ENCODE results near the gene EGF. TPM values are rescaled to one million over a fixed set of nuclear protein-coding genes. Genes with fewer than 3 reads are reported as not detected.

Gene EGF
- total RNA-seq, 2 experiments from 2014 or later = not detected

DNA sequence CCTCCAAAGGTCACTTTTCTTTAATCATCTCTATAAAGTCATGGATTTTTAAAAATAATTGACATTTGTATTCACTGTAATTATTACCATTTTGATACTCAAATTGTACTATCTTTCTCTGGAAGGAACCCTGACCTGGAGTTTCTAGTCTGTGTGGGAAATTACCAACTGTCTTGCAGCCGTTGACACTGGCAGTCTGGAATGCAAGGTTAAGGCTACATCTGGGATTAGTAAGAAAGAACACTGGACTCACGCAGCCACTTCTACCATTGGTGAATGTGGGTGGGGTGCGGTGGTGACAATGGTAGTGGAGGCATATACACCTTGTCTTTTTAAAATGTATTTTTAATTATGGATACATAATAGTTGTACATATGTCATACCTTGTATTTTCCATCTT is 40.9 kb downstream of the EGF start:
- no peaks in the 10 kb centered on the region for H3K36me3 ChIP-seq (ENCODE audit: insufficient read depth, low read length)
- H3K4me3 ChIP-seq (ENCODE audit: low read depth, low read length, poor library complexity, severe bottlenecking) = no peak overlapping the region
- no peak overlapping the region for H3K4me2 ChIP-seq (ENCODE audit: low read length)
- DNase-seq (ENCODE audit: low spot score) = no peak
- no TSS peak for BruUV-seq (replicated peaks)
- no peaks in the 10 kb centered on the region for H4K20me1 ChIP-seq (ENCODE audit: insufficient read depth, low read length)
- ChIA-PET CTCF (ENCODE audit: unreplicated experiment) (no interaction called here), POLR2A (no interaction called here)
- no peaks in the 10 kb centered on the region for H3K9me3 ChIP-seq (ENCODE audit: low read length)
- TF ChIP-seq EZH2phosphoT487 (IDR thresholded peaks at IDR 0.05; ENCODE audit: borderline replicate concordance, low read depth, low read length) = no peak
- TF ChIP-seq, protein P1, sequence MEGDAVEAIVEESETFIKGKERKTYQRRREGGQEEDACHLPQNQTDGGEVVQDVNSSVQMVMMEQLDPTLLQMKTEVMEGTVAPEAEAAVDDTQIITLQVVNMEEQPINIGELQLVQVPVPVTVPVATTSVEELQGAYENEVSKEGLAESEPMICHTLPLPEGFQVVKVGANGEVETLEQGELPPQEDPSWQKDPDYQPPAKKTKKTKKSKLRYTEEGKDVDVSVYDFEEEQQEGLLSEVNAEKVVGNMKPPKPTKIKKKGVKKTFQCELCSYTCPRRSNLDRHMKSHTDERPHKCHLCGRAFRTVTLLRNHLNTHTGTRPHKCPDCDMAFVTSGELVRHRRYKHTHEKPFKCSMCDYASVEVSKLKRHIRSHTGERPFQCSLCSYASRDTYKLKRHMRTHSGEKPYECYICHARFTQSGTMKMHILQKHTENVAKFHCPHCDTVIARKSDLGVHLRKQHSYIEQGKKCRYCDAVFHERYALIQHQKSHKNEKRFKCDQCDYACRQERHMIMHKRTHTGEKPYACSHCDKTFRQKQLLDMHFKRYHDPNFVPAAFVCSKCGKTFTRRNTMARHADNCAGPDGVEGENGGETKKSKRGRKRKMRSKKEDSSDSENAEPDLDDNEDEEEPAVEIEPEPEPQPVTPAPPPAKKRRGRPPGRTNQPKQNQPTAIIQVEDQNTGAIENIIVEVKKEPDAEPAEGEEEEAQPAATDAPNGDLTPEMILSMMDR (conservative IDR thresholded peaks at IDR 0.05; ENCODE audit: low read length) = no peak
- no peak overlapping the region for H2AFZ ChIP-seq (ENCODE audit: low read length)
- H3K4me1 ChIP-seq (ENCODE audit: insufficient read depth, low read length, poor library complexity, severe bottlenecking) = no peaks in the 10 kb centered on the region
- intact Hi-C loops (cut with micrococcal nuclease; ENCODE audit: unreplicated experiment) = no loop called here
- H3K27ac ChIP-seq (ENCODE audit: low read depth, low read length, poor library complexity, severe bottlenecking) = no peak overlapping the region
- no peaks in the 10 kb centered on the region for H3K79me2 ChIP-seq (ENCODE audit: insufficient read depth, low read depth, low read length)
- H3K9me2 ChIP-seq (ENCODE audit: insufficient read depth, low read length) = no peaks in the 10 kb centered on the region

DNA sequence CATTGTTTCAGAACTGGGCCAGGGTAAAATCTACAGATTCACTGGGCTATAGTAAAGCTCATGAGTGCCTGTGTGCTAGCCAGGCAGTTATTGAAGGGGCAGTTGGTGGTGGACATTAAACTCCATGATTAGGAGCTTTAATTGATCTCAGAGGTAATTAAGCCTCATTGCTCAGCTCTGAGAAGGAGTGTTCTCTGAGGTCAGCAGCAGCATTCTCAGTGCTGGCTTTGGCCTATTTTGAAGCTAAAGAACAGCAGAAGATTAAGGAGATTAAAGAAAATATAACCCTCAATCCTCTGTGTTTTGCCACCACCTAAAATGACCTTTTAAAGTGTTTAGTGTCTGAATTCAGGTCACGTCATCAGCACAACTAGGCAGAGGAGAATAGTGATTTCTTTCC is 42.5 kb downstream of the EGF start:
- intact Hi-C loops (cut with micrococcal nuclease; ENCODE audit: unreplicated experiment) = no loop called here
- Histone ChIP-seq H3K79me2 (ENCODE audit: insufficient read depth, low read depth, low read length) (no peaks in the 10 kb centered on the region), H3K4me3 (ENCODE audit: low read depth, low read length, poor library complexity, severe bottlenecking) (no peak overlapping the region), H3K9me3 (ENCODE audit: low read length) (no peaks in the 10 kb centered on the region), H3K4me1 (ENCODE audit: insufficient read depth, low read length, poor library complexity, severe bottlenecking) (no peaks in the 10 kb centered on the region), H4K20me1 (ENCODE audit: insufficient read depth, low read length) (no peaks in the 10 kb centered on the region), H3K4me2 (ENCODE audit: low read length) (no peak overlapping the region), H3K36me3 (ENCODE audit: insufficient read depth, low read length) (no peaks in the 10 kb centered on the region), H3K27ac (ENCODE audit: low read depth, low read length, poor library complexity, severe bottlenecking) (no peak overlapping the region), H3K9me2 (ENCODE audit: insufficient read depth, low read length) (no peaks in the 10 kb centered on the region), H2AFZ (ENCODE audit: low read length) (no peak overlapping the region)
- ChIA-PET CTCF (ENCODE audit: unreplicated experiment) (no interaction called here), POLR2A (interaction anchor here (0.7 kb wide), 1 partner anchor 30 kb away, joined by 3 read pairs; no protein-coding TSS in a partner anchor)
- no peak for DNase-seq (ENCODE audit: low spot score)
- TF ChIP-seq, protein P1 (conservative IDR thresholded peaks at IDR 0.05; ENCODE audit: low read length) = no peak
- no peak for TF ChIP-seq EZH2phosphoT487 (IDR thresholded peaks at IDR 0.05; ENCODE audit: borderline replicate concordance, low read depth, low read length)
- no TSS peak for BruUV-seq (replicated peaks)

DNA sequence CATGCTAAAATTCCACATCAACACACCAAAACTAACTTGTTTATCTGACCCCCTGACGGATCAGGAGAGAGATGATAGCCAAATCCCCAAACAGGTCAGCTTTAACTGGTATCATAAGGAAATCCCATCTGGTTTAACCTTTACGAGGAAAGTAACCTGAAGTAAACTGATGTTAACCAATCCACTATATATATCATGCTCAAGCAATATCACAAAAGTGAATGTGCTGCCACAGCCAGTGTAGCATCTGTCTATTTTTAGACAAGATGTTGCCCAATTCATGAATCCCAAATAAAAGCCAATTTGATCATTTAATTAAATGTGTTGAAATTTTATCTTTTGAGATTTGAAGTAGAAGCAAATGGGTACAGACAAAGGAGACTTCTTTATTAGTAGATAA is 44.5 kb downstream of the EGF start:
- Histone ChIP-seq H3K4me2 (ENCODE audit: low read length) (no peak overlapping the region), H4K20me1 (ENCODE audit: insufficient read depth, low read length) (no peaks in the 10 kb centered on the region), H3K36me3 (ENCODE audit: insufficient read depth, low read length) (no peaks in the 10 kb centered on the region), H3K4me1 (ENCODE audit: insufficient read depth, low read length, poor library complexity, severe bottlenecking) (no peaks in the 10 kb centered on the region), H3K4me3 (ENCODE audit: low read depth, low read length, poor library complexity, severe bottlenecking) (no peak overlapping the region), H3K9me2 (ENCODE audit: insufficient read depth, low read length) (no peaks in the 10 kb centered on the region), H3K27ac (ENCODE audit: low read depth, low read length, poor library complexity, severe bottlenecking) (no peak overlapping the region), H3K9me3 (ENCODE audit: low read length) (no peaks in the 10 kb centered on the region), H2AFZ (ENCODE audit: low read length) (no peak overlapping the region), H3K79me2 (ENCODE audit: insufficient read depth, low read depth, low read length) (no peaks in the 10 kb centered on the region)
- TF ChIP-seq, protein P1 (conservative IDR thresholded peaks at IDR 0.05; ENCODE audit: low read length) = no peak
- no peak for TF ChIP-seq EZH2phosphoT487 (IDR thresholded peaks at IDR 0.05; ENCODE audit: borderline replicate concordance, low read depth, low read length)
- no peak for DNase-seq (ENCODE audit: low spot score)
- ChIA-PET POLR2A (no interaction called here), CTCF (ENCODE audit: unreplicated experiment) (no interaction called here)
- BruUV-seq (replicated peaks) = no TSS peak
- intact Hi-C loops (cut with micrococcal nuclease; ENCODE audit: unreplicated experiment) = no loop called here

All from OCI-LY7 (cell line).